HG02678 (cell line): ENCODE results near the gene APMAP.

Experiments used
- ATAC-seq: cut with Tn5 transposase; IDR thresholded peaks from one replicate; pipeline ENCODE4 v1.9.1; 2021; ENCODE audit warnings: mild to moderate bottlenecking, moderate library complexity; ENCODE audit not compliant: unreplicated experiment

APMAP gene, protein sequence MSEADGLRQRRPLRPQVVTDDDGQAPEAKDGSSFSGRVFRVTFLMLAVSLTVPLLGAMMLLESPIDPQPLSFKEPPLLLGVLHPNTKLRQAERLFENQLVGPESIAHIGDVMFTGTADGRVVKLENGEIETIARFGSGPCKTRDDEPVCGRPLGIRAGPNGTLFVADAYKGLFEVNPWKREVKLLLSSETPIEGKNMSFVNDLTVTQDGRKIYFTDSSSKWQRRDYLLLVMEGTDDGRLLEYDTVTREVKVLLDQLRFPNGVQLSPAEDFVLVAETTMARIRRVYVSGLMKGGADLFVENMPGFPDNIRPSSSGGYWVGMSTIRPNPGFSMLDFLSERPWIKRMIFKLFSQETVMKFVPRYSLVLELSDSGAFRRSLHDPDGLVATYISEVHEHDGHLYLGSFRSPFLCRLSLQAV

DNA sequence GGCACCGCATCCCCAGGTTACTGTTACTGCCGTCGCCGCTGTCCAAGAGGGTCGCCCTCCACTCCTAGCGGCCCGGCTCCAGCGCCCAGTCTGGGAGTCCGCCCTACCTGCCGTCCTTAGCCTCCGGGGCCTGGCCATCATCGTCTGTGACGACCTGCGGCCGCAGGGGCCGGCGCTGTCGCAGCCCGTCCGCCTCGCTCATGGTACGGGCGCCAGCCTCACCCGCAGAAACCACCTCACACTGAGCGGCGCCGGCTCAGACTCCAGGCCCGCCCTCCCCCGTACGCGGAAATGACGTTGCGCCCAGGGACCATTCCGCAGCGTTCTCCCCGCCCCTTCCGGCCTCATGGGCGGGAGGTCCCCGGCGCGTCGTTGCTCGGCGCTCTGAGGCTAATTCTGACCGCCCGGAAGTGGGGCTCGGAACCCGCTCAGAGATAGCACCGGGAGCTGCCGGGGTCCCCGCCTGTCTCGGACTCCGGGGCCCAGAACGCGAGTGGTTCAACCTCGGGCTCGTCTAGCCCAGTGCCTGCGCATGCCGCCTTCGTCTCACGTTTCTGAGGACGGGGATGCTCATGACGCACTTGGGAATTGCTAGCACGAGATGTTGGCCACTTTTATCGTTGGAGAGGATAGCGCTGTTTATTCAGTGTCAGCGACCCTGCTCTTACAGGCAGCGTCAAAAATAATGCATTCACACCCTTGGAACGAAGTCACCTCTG lies at the start of gene APMAP:
TSS of gene APMAP (minus strand) at position 265 of the 719 bp plus-strand sequence. CDS start at position 202, 63 bp downstream.
- ATAC-seq, result peak; percentile 98

DNA sequence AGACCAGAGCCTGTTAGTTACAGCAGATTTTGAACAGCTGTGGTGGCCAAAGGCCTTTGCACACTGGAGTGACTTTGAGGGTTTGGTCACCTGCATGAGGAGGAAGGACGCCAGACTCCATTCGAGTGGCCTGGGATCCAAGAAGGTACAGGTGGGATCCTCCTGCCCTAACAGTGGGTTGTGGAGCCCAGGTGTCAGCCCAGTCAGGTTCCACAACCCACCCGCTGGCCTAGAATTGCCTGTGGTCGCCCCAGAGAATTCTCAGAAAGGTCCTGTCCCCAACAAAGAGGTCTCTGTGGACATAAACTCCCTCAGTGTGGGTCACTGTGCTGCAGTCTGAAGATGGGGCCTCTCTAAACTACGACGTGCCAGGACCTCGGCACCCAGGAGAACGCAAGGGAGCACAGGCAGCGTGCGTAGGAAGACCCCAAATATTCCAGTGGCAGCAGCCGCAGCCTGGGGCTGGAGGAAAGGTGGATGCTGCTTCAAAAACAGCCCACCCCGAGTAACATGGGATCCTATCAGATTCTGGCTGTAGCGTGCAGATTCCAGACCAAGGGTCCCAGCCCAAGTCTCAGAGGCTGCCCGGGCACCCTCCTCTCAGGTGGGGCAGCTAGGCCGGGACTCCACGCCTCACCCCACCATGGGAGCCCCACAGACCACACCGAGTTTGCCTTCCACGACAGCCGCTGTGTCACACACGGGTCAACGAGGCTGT lies 49.4 kb upstream of the APMAP start:
- ATAC-seq, result no peak

DNA sequence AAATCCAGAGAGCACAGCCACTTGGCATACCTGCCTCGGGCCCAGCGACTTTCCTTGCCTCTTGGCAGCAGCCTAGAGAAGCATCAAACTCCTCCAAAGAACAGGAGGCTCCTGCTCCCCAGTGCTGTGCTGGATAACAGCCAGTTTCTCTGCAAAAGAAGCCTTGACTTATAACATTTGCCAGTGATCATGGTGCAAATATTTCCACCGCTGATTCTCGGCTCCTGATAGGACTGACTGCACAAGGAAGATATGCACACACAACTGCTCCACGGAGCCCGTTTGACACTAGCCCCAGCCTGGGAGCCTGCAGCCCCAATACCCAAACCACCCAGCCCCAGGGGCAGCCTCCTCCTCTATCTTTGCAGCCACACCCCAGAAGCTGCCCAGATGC lies 47.9 kb upstream of the APMAP start:
- ATAC-seq, result no peak

DNA sequence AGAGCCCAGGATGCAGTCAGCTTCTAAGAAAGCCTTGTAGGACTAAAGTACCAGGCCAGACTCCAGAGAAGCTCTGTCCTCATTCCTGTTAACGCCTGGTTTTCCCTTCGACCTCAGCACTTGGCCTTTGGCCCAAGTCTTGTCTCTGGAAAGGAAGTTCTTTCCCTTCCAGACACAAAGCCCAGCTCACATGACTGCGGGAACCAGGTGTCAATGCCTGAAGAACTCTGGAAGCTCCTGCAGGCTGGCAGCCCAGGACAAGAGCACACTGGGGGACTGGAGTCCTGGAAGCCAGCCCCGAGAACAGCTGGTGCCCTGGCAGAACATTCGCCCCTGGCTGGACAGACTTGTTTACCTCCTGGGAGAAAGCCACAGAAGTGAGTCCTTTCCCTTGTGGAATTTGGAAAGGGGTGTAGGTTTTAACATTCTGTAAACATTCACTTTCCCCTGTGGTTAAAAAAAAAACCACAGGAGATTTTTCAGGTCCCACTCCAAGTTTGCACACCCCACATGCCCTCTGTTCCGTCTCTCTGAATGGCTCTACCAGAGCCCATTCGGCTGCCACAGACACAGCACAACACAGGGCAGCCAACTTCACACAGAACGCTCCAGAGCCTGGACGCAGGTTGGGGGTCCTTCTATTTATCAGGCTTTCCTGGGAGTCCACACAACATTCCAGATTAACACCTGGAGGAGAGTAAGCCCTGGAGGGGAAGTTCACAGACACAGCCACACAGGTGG lies 47.3 kb upstream of the APMAP start:
- no peak for ATAC-seq

DNA sequence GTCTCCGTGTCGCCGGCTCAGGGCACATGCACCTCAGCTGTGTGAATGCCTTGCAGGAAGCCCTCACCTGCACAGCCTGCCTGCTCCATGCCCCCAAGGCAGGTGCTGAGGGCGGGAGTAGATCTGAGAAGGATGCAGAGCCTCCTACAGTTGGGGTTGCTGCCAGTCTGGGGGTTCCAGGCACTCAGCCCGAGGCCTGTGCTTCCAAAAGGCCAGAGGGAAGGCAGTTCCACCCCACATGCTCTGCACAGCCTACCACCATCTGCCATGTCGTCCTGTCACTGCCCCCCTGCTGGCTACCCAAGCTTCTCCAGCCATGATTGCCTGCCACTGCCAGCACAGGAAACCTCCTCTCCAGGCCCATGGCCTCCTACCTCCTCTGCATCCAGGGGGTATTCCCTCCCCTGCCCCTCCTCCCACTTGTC lies 46.1 kb upstream of the APMAP start:
- no peak for ATAC-seq

DNA sequence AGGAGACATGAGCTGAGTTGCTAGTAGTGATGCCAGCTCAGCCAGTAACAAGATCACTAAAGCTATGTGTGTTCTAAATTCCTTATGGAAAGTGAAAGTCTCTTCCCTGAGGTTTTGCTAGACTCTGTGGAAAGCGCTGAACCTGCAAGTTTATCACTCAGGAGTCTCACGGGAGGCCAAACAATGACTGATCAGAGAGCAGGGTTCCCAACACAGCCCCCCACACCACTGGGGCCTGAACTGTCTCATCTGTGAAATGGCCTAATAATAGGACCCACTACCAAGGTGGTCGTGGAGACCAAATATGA lies 45.5 kb upstream of the APMAP start:
- no peak for ATAC-seq

DNA sequence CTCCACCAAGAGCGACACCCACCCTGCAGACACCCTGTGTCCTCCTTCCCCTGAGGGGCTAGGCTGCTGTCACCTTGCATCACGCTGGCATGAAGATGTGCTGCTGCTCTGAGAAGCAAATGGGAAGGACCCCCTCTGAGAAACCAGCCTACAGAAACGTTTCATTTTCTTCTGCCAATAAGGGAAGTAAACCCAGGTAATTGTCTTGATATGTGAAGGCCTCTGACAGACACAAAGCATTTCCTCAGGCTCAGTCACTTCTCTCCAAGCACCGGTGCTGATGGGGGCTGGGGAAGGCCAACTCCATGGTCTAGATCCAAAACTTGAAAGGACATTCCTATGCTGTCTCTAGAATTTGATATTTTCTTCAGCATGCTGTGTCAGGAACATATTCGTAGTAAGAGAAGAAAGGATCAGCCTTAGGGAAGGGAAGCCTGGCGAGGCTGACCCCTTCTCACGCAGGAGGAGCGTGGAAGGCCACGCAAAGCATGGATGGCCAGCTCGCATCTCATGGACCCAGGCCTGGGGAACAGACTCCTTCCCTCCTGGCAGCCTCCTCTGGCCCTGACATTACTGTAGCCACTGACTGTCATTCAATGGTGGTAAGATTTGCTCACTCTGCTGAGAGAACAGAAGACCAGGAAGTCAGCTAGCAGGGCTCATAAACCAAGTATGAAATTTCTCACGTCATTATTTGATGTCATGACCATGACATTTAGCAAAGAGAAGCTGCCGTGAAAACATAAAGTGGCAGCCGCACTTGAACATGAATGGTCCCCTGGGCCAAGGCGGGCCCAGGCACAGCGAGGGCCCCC lies 44.9 kb upstream of the APMAP start:
- no peak for ATAC-seq

DNA sequence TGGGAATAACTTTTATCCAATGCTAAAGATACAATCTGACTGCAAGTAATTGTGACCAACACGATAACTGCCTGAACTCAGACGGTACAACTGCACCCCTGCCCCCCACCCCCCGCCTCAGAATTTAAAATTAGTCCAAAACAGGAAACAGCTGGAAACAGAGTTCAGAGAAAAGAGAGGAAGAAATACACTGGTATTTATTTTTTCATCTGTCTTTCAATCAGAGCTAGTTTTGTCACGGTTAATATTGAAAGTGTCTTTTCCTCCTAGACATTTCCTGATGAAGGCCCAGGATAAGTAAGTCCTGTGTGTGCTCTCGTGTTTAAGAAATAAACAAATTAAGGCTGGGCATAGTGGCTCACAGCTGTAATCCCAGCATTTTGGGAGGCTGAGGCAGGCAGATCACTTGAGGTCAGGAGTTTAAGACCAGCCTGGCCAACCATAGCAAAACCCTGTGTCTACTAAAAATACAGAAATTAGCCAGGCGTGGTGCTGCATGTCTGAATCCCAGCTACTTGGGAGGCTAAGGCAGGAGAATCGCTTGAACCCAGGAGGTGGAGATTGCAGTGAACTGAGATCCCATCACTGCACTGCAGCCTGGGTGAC lies 43.9 kb upstream of the APMAP start:
- peak; percentile 15 for ATAC-seq

DNA sequence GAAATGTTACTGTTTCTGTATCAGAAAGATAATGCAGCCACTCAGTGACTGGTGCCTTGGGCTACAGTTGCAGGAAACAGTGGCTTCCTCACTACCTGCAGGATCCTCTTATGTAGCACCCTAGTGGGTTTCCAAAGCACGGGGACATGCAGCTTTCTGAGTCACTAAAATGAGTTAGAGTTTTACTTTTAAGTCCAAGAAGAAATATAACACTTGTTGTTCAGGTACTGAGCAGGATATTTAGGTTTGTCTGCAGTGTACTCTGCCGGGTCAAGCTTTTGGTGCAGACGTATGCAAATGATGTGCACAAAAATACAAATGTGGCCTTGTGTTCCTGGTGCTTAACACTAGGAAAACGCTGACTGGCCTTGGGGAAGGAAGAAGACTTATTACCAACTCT lies 43.4 kb upstream of the APMAP start:
- peak; percentile 57 for ATAC-seq

DNA sequence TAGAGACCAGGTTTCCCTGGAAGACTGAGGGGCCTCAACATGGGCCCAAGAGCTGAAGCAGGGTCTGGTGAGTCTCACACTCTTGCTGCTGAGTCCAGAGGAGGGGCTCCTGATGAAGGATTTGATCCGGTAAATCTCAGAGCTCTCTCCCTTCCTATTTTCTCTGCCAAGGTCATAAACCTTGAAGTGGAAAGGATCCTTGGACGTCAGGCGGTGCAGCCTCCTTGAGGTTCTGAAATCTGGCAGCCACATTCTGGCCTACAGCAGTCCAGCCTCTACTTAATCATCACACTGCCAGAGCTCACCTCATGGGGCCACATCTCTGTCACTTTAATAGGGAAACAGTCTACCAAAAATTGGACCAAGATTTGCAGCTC lies 41.4 kb upstream of the APMAP start:
- no peak for ATAC-seq

DNA sequence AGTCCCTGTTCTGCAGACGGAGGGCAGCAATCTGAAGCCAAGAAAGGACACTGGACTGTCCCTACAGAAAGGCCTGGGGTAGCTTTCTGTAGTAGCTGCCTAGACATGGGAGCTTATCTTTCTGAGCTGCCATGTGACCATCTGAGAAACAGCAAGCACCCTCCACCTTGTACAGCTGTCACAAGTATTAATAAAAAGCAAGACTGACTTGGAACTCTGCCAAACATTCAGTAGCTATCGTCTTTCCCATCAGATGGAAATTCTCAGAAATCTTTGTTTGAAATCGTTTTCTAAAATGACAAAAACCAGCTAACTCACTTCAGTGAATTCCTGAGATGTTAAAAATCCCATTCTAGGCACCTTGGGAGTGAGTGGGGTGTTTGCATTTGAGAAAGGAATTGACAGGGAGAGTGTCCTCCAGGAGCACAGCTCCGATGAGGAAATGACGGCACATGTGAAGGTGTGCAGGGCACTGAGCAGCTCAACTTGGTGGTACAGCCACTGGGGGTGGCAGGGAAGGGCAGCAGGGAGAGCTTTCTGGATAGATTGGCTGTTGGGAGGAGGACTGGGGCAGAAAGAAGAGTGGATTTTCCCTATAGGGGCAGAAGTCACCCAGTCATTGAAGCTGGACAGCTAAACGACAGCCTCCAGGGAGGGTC lies 40.8 kb upstream of the APMAP start:
- ATAC-seq, result no peak

DNA sequence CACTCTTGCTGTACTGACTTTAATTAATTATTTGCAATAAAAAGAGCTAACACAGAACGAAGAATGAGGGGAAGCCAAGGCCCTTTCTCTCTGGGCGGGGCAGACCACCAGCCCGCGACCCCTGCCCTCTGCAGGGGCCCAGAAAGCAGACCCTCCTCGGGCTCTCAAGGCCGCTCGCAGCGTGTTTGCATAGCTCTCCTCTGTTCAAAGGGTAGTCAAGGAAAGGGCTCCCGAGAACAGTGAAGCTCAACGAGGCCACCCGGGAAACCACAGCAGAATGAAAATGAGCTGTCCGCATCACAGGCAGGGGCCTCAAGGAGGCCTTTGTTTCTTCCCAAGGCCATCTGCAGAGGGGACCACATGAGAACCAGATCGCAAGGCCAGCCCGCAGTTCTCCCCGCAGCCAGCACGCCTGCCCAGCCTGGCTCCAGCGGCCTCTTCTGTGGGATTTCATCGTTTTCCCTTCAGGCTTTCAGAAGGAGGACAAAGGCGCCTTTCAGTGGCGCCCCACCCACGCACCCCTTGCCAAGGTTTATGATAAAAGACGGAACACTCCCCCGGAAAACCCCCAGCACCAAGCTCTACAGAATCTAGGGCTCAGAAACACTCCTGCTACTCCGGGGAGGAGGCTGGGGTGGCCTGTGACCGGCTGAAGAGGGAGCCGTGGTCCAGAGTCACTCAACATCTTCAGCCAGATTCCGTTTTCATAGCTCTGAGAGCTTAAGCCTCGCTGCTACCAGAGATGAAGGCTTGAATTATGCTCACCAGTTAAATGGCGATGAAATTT lies 40.1 kb upstream of the APMAP start:
- no peak for ATAC-seq

DNA sequence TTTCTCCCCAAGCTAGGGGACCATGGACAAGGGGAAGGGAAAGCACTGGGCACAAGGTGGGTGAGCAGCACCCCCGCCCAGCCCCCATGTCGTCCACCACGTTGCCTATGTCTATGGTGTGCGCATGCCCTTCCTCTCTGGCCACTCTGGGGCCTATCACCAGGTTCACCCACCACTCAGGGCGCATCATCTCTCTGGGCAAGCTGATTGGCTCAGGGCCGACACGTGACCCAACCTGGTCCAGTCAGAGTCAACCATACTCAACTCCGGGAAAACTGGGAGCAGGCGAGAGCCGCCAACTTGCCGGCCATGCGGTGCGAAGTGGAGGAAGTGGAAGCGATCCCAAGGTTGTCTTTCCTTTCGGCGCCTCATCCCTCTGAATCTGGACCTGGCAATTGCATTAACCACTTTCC lies 39.5 kb upstream of the APMAP start:
- ATAC-seq, result no peak

DNA sequence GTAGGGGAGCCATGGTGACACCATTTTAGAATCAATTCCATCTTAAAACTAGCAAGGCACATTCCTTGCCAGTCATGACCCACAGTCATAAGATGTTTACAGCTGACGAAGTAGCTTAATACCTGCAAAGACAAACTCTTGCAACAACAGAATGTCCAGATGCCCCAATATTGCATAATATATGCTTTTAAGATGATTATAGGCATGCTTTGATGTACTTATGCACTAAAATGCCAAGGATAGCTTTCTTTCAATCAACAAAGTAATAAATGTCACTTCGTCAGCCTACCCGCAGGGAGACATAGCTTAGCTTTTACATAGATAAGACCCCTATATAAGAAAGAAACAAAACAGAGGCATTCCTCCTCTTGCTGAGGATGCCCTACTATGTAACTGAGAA lies 38.7 kb upstream of the APMAP start:
- ATAC-seq, result no peak

DNA sequence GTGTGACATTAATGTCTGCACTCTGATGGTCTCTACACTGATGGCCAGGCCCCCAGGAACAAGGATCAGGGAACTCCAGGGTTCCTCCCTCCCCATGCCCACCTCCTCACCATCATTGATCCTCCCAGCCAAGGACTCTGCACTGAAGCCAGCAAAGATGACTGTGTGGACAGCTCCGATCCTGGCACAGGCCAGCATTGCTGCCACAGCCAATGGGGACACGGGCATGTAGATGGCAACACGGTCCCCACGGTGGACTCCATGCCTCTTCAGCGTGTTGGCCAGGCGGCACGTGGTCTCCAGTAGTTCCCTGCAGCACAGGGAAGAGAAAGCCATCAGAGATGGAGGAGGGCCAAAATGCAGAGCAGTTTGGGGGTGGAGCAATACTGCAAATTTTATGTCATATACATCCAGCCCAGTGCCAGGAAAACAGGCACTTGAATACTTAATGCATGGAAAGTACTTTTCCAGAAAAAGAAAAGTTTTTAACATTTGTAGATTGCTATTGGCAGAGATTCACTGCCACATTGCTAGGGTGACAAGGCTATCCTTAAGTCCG lies 38.2 kb upstream of the APMAP start:
- no peak for ATAC-seq

DNA sequence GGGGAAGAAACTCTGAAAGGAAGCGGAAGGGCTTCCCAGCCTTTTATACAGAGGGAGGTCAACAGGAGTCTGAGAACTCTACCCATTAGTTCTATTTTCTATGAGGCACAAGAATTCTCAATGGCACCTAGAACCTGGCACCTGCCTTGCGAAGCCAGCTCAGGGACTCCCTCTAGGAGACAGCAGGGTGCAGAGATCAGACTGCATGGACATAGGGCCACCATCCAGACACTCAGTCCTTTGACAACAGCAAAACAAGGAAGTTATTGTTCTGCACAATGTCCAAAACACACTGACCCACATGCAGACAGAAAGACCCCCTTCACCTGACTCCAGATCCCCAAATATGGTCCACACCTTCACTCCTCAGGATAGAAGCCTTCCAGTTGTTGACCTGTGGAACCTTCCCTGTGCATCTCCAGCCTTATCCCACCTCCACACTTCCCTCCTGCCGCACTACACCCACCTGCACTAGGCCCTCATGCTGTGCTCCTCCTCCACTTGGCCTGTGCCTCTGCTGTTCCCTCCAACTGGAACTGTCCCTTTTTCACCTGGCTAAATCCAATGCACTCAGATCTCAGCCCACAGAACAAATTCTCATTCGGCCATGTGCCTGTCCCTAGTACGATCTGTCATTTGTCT lies 37.6 kb upstream of the APMAP start:
- ATAC-seq, result no peak

DNA sequence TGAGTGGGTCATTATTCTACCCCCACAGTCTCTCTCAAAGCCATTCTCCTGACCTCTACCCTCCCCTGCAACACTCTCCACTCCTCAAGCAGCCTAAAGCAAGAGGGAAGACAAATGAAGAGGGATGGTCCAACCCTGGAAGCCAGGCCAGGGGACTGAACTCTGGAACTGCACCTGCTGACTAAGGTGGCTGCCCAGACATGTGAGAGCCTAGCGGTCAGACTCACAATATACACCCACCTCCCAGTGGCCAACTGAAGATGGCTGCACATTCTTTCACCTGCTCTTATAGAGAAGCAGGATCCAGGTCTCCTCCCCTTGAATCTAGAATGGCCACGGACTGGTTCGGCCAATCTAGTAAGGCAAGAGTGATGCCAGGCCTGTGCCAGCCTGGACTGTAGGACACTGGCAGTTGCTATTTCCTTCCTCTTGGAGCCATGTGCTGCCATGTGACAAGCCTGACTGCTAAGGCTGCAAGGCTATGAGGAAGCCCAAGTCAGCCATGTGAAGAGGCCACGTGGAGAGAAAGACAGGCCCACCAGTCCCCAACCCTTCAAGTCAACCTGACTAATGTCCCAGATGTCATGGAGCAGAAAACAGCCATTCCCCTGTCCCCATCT lies 33.5 kb upstream of the APMAP start:
- no peak for ATAC-seq
